ENCODE results near the gene USP4.
"Not testable (repeated sequence)": the region's sequence is repeated elsewhere in the genome, so short reads cannot be mapped to it uniquely, and the experiment has no call there.

The USP4 gene

DNA sequence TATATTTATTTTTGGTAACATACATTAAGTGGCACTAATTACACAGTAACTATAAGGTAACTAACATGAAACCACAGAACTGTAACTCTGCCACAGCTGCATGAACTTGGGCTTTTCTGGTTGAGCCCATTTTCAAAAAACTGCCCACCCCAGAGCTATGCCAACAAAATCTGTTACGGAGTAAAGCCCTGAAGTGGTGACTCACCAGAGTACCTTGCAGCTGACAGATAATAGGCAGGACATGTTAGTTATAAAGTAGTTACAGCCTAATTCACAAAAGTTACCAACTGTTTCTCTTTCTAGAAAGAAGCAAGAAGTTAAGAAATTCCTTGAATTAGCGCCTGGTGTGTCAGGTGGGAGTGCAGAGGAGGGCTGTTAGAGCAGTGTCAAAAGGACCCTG is 19.8 kb upstream of the USP4 start:
- ATAC-seq (replicated peaks; ENCODE audit: extremely low read depth, poor library complexity, severe bottlenecking) (no peak), DNase-seq (ENCODE audit: low spot score in 2 of 2) (no peak)
- H3K4me3 Mint-ChIP-seq: peak overlapping the region; percentile 93
- H3K4me1 Mint-ChIP-seq: peaks cover 21% of the 10 kb centered on the region
- no peaks in the 10 kb centered on the region for H3K27me3 Mint-ChIP-seq
- H3K36me3 Mint-ChIP-seq (ENCODE audit: insufficient read depth): peaks cover 60% of the 10 kb centered on the region
- peak overlapping the region; percentile 16 for H3K27ac Mint-ChIP-seq (ENCODE audit: low read depth)
- no peaks in the 10 kb centered on the region for H3K9me3 Mint-ChIP-seq

DNA sequence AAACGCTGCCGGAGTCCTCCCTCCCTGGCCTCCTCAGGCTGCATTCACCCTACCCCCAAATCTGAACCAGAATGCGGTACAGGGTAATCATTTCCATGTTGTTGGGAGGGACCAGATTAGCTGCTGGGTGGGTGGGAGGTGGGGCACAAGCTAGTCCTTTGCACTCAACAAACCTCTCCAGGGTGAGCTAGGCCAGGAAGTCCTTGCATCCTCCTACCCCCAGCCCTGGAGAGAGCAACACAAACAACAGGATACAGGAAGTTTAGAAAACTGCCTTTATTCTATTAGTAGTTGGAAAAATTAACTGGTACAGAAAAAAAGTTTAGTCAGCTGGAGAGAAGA is 19.0 kb upstream of the USP4 start:
- H3K4me3 Mint-ChIP-seq: peak overlapping the region; percentile 93
- no peaks in the 10 kb centered on the region for H3K27me3 Mint-ChIP-seq
- DNase-seq (ENCODE audit: low spot score in 2 of 2) (no peak), ATAC-seq (replicated peaks; ENCODE audit: extremely low read depth, poor library complexity, severe bottlenecking) (peak; percentile 3)
- no peaks in the 10 kb centered on the region for H3K9me3 Mint-ChIP-seq
- H3K27ac Mint-ChIP-seq (ENCODE audit: low read depth): peak overlapping the region; percentile 89
- H3K4me1 Mint-ChIP-seq: peaks cover 21% of the 10 kb centered on the region
- peaks cover 56% of the 10 kb centered on the region for H3K36me3 Mint-ChIP-seq (ENCODE audit: insufficient read depth)

DNA sequence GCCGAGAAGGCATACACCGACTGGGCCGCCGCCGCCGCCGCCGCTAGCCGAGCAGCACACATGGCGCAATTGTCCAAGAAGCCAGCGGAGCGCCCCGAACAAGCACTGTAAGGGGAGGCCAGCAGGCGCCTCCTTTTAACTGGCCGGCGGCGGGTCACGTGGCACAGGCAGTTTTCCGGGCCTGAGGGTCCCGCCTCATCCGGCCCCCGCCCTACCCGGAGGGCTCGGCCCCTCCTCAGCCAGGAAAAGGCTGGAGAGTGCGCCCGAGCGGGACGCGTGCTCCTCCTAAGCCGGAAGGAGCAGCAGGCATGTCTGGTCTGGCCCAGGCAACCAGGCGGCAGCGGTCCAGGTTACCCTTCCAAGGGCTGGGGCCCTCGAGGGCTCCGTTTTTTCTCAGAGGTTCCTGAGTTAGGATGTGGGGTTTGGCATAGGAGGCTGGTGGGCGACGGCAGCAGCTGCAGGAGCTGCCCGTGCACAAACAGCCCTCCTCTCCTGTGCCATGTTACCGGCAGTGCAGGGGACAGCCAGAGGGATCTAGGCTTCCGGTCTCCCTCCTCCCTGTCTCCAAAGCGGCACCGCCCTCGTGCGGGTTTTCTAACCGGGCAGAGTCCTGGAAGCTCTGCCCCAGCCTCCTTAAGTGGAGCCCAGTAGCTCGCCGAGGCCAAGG is 18.5 kb upstream of the USP4 start, which contains the start of gene GPX1:
Gene GPX1 (minus strand): TSS at position 137 of the 667 bp plus-strand sequence. CDS start 75 bp downstream, at position 62.
- H3K4me3 Mint-ChIP-seq: peak within 1 kb of the TSS; percentile 93
- peaks cover 51% of the 10 kb centered on the region for H3K36me3 Mint-ChIP-seq (ENCODE audit: insufficient read depth)
- ATAC-seq (replicated peaks; ENCODE audit: extremely low read depth, poor library complexity, severe bottlenecking): peak; percentile 64

DNA sequence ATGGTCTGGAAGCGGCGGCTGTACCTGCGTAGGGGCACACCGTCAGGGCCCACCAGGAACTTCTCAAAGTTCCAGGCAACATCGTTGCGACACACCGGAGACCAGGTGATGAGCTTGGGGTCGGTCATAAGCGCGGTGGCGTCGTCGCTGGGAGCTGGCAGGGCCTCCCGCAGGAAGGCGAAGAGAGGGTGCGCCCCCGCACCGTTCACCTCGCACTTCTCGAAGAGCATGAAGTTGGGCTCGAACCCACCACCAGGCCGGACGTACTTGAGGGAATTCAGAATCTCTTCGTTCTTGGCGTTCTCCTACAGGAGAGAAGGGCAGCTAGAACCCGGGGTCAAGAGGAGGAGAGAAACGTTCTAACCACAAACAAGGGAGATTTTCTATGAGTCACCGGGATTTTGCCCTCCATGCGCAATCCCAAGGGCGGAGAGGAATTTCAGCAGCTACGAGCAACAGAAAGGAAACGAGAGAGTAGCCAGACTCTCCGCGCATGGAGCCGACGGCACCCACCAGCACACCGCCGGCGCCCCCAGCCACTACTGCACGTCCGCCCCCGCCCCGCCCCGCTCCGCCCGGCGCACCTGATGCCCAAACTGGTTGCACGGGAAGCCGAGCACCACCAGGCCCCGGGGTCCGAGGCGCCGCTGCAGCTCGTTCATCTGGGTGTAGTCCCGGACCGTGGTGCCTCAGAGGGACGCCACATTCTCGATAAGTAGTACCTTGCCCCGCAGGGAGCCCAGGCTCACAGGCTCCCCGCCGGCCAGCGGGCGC is 17.8 kb upstream of the USP4 start:
- peak; percentile 19 for DNase-seq (ENCODE audit: low spot score in 2 of 2)
- not testable (repeated sequence) for H3K9me3 Mint-ChIP-seq, H3K27me3 Mint-ChIP-seq
- H3K4me3 Mint-ChIP-seq: peak overlapping the region; percentile 93
- peaks cover 44% of the 10 kb centered on the region for H3K36me3 Mint-ChIP-seq (ENCODE audit: insufficient read depth)
- peaks cover 18% of the 10 kb centered on the region for H3K4me1 Mint-ChIP-seq
- peak; percentile 63 for ATAC-seq (replicated peaks; ENCODE audit: extremely low read depth, poor library complexity, severe bottlenecking)
- H3K27ac Mint-ChIP-seq (ENCODE audit: low read depth): peak overlapping the region; percentile 89

More for the DNA sequence above, 18.5 kb upstream of the USP4 start, which contains the start of gene GPX1:
- no peaks in the 10 kb centered on the region for H3K9me3 Mint-ChIP-seq
- H3K27me3 Mint-ChIP-seq: no peaks in the 10 kb centered on the region
- DNase-seq (ENCODE audit: low spot score in 2 of 2): peak; percentile 42 to 45
- peaks cover 21% of the 10 kb centered on the region for H3K4me1 Mint-ChIP-seq
- peak within 1 kb of the TSS; percentile 89 for H3K27ac Mint-ChIP-seq (ENCODE audit: low read depth)

DNA sequence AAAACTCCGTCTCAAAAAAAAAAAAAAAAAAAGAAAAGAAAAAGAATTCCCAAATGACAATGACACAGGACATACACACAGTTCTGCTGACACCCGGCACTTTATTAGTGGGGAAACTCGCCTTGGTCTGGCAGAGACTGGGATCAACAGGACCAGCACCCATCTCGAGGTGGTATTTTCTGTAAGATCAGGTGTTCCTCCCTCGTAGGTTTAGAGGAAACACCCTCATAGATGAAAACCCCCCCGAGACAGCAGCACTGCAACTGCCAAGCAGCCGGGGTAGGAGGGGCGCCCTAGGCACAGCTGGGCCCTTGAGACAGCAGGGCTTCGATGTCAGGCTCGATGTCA is 17.2 kb upstream of the USP4 start:
- Mint-ChIP-seq H3K27ac (ENCODE audit: low read depth) (peak overlapping the region; percentile 89), H3K4me3 (peak overlapping the region; percentile 93), H3K36me3 (ENCODE audit: insufficient read depth) (peaks cover 39% of the 10 kb centered on the region), H3K4me1 (peaks cover 15% of the 10 kb centered on the region)
- peak in 1 of 2 donors; percentile 14 for DNase-seq (ENCODE audit: low spot score in 2 of 2)
- peak; percentile 31 for ATAC-seq (replicated peaks; ENCODE audit: extremely low read depth, poor library complexity, severe bottlenecking)
- H3K27me3 Mint-ChIP-seq, H3K9me3 Mint-ChIP-seq: not testable (repeated sequence)

DNA sequence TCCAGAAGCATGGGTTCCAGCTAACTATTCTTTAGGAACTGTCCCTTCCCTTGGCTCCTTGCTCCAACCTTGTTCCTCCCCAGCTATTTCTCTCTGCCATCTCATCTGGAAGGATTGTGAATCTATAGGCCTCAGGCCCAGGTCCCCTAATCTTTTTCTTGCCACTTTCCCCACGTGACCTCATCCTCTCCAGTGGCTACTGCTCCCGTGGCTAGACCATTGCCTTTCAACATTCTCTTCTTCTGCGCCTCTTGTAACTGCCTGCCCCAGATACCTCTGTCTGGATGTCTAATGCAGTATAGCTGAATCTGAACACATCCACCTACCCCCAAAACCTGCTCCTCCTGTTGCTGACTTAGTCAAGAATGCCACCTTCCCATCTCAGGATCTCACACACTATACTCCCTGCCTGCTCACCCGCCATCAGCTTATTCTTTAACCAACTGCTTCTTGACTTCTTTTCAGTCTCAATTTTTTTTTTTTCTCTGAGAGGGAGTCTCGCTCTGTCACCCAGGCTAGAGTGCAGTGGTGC is 13.1 kb upstream of the USP4 start:
- H3K4me1 Mint-ChIP-seq: peaks cover 15% of the 10 kb centered on the region
- peak overlapping the region; percentile 21 for H3K27ac Mint-ChIP-seq (ENCODE audit: low read depth)
- ATAC-seq (replicated peaks; ENCODE audit: extremely low read depth, poor library complexity, severe bottlenecking): no peak
- H3K36me3 Mint-ChIP-seq (ENCODE audit: insufficient read depth): peaks cover 10% of the 10 kb centered on the region
- H3K4me3 Mint-ChIP-seq: no peak overlapping the region
- DNase-seq (ENCODE audit: low spot score in 2 of 2): no peak
- H3K9me3 Mint-ChIP-seq: no peaks in the 10 kb centered on the region
- no peaks in the 10 kb centered on the region for H3K27me3 Mint-ChIP-seq

DNA sequence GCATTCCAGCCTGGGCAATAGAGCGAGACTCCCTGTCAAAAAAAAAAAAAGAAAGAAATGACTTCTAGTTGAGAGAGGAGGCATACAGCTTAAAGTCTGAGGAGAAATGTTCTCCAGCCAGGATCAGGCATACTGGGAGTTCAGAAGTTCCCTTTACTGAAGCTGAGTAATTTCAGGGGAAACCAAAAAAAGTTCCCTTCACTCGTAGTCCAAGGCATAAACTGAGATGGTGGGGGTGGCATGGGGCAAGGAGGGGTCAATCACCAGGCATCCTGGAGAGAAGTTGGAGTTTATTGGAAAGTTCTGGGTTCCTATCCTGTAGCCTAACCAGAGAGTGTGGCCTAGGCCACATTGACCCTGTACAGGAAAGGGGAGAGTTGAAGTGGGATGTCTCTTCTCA is 12.4 kb upstream of the USP4 start:
- H3K27ac Mint-ChIP-seq (ENCODE audit: low read depth): no peak overlapping the region
- H3K36me3 Mint-ChIP-seq (ENCODE audit: insufficient read depth): peaks cover 6% of the 10 kb centered on the region
- no peaks in the 10 kb centered on the region for H3K9me3 Mint-ChIP-seq
- ATAC-seq (replicated peaks; ENCODE audit: extremely low read depth, poor library complexity, severe bottlenecking) (no peak), DNase-seq (ENCODE audit: low spot score in 2 of 2) (no peak)
- peaks cover 10% of the 10 kb centered on the region for H3K4me1 Mint-ChIP-seq
- H3K27me3 Mint-ChIP-seq: no peaks in the 10 kb centered on the region
- H3K4me3 Mint-ChIP-seq: no peak overlapping the region

DNA sequence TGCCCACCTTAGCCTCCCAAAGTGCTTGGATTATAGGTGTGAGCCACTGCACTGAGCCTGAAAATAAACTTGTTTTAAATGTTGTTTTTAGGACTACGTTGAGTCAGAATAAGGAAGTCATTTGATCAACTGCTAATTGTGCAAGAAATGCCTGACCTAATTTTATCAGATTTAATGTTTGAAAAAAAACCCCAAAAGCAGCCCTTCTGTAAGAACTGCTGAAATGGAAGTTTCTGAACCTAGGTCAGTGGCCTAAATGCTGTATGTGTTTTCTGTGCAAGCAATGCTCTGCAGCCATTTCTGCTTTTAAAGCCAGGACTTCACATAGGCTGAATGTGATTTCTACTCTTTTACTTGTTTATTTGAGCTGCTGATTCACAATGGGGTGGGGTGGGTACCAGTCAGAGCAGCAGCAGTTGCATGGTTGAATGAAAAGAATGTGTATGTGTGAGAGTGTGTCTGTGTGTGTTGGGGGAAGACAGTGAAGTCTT is 11.7 kb upstream of the USP4 start:
- no peak for DNase-seq (ENCODE audit: low spot score in 2 of 2)
- peaks cover 6% of the 10 kb centered on the region for H3K4me1 Mint-ChIP-seq
- no peaks in the 10 kb centered on the region for H3K27me3 Mint-ChIP-seq
- no peak overlapping the region for H3K4me3 Mint-ChIP-seq
- no peak overlapping the region for H3K27ac Mint-ChIP-seq (ENCODE audit: low read depth)
- H3K9me3 Mint-ChIP-seq: no peaks in the 10 kb centered on the region
- H3K36me3 Mint-ChIP-seq (ENCODE audit: insufficient read depth): peaks cover 6% of the 10 kb centered on the region
- ATAC-seq (replicated peaks; ENCODE audit: extremely low read depth, poor library complexity, severe bottlenecking): no peak

DNA sequence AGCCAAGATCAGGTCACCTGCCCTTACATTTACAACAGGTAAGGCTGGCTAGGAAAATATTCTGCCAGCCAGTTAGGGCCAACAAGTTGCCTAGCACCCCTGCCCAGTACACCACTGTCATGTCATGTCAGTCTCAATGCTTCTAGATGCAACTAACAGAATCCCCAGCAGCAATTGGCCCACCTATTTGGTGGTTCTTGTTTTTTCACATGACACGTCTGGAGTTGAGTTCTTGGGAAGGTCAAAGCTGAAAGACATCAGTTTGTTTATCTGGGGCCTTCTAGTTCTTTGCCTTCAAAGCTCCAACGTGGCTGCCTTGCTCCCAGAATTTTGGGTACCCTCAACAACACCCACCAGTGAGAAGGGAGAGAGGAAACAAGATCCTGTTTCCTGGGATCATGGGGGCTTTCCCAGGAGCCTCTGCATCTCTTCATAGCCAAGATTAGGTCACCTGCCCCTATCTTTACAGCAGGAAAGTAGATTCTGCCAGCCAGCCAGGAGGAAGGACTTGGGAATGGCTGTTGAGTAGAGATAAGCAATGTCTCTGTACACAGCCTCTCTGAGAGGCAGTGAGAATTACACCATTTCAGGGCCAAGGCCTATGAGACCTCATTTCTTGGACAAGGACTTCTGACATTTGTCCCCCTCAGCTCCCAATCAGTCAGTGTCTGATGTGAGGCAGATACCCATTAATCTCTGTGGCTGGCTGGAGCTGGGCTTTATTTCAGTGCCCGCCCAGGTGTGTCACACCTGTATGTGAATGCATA is 9.7 kb upstream of the USP4 start:
- Mint-ChIP-seq H3K4me1 (no peaks in the 10 kb centered on the region), H3K27ac (ENCODE audit: low read depth) (no peak overlapping the region), H3K27me3 (no peaks in the 10 kb centered on the region), H3K9me3 (no peaks in the 10 kb centered on the region), H3K4me3 (no peak overlapping the region), H3K36me3 (ENCODE audit: insufficient read depth) (peaks cover 4% of the 10 kb centered on the region)
- DNase-seq (ENCODE audit: low spot score in 2 of 2): no peak
- ATAC-seq (replicated peaks; ENCODE audit: extremely low read depth, poor library complexity, severe bottlenecking): no peak

DNA sequence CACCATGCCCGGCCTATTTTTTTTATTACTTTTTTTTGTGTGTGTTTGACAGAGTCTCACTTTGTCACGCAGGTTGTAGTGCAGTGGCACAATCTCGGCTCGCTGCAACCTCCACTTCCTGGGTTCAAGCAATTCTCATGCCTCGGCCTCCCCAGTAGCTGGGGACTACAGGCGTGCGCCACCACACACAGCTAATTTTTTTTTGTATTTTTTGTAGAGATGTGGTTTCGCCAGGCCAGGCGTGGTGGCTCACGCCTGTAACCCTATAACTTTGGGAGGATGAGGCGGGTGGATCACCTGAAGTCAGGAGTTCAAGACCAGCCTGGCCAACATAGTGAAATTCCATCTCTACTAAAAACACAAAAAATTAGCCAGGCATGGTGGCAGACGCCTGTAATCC is 8.5 kb upstream of the USP4 start:
- H3K4me1 Mint-ChIP-seq; ATAC-seq (replicated peaks; ENCODE audit: extremely low read depth, poor library complexity, severe bottlenecking); H3K4me3 Mint-ChIP-seq; H3K36me3 Mint-ChIP-seq (ENCODE audit: insufficient read depth); H3K27ac Mint-ChIP-seq (ENCODE audit: low read depth); DNase-seq (ENCODE audit: low spot score in 2 of 2); H3K9me3 Mint-ChIP-seq; H3K27me3 Mint-ChIP-seq: not testable (repeated sequence)

DNA sequence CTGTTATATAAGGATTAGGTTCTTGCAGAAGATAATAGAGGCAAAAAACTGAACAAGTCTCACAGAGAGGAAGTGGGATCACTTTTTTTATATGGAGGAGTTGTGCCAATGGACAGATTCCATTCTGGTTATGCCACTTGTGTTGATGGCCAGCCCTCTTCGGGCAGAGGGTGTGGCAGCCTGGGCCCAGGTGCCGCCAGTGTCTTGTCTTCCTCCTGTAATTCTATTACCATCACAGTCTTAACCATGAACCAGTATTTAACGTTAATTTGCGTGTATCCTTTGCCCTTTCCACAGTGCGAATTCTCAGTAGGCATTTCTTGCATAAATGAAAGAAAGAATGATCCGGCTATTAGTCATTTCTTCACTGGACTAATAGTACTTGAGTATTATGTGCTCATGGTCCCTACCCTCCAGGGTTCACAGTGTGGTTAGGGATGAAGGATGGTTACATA is 7.0 kb upstream of the USP4 start:
- DNase-seq (ENCODE audit: low spot score in 2 of 2) (no peak), ATAC-seq (replicated peaks; ENCODE audit: extremely low read depth, poor library complexity, severe bottlenecking) (no peak)
- H3K9me3 Mint-ChIP-seq: no peaks in the 10 kb centered on the region
- H3K27me3 Mint-ChIP-seq: no peaks in the 10 kb centered on the region
- H3K4me3 Mint-ChIP-seq: no peak overlapping the region
- no peaks in the 10 kb centered on the region for H3K4me1 Mint-ChIP-seq
- no peak overlapping the region for H3K27ac Mint-ChIP-seq (ENCODE audit: low read depth)
- peaks cover 3% of the 10 kb centered on the region for H3K36me3 Mint-ChIP-seq (ENCODE audit: insufficient read depth)

DNA sequence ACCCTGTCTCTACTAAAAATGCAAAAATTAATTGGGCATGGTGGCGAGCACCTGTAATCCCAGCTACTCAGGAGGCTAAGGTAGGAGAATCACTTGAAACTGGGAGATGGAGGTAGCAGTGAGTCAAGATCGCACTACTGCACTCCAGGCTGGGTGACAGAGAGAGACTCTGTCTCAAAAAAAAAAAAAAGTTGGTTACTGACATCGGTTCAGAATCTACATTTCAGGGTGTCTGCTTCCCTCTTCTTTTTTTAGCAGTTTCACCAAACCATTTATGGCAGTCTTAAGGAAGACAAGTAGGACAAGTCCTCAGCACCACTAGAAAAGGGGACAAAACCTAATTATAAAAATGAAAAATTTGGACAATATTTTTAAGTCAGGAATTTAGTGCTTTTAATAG is 3.3 kb upstream of the USP4 start:
- Mint-ChIP-seq H3K36me3 (ENCODE audit: insufficient read depth) (peaks cover 11% of the 10 kb centered on the region), H3K9me3 (no peaks in the 10 kb centered on the region), H3K27me3 (no peaks in the 10 kb centered on the region), H3K27ac (ENCODE audit: low read depth) (no peak overlapping the region), H3K4me1 (peaks cover 29% of the 10 kb centered on the region), H3K4me3 (no peak overlapping the region)
- ATAC-seq (replicated peaks; ENCODE audit: extremely low read depth, poor library complexity, severe bottlenecking) (no peak), DNase-seq (ENCODE audit: low spot score in 2 of 2) (no peak)

Measured in central memory CD8-positive, alpha-beta T cell (primary cell).